GM12864 (cell line): ENCODE results near the gene CDH8.

Source experiments
- DNase-seq: peaks from one replicate; pipeline ENCODE4 v3.0.0-alpha.2; 2011; ENCODE audit warnings: low read depth
- H3K4me3 ChIP-seq: 2 replicates; pipeline ENCODE4 v1.5.1; 2011; ENCODE audit warnings: mild to moderate bottlenecking, low read depth, low read length, control low read depth
- TF ChIP-seq, protein P1 (sequence below): IDR thresholded peaks from 2 replicates; pipeline ENCODE4 v1.5.1; 2011; ENCODE audit warnings: low read depth, mild to moderate bottlenecking, moderate library complexity, low read length, control low read depth, inconsistent platforms; ENCODE audit errors: missing control alignments

The CDH8 gene

GRCh38 chr16:62034231-62035114, 1.8 kb downstream of the CDH8 start:
- TF ChIP-seq, protein P1, sequence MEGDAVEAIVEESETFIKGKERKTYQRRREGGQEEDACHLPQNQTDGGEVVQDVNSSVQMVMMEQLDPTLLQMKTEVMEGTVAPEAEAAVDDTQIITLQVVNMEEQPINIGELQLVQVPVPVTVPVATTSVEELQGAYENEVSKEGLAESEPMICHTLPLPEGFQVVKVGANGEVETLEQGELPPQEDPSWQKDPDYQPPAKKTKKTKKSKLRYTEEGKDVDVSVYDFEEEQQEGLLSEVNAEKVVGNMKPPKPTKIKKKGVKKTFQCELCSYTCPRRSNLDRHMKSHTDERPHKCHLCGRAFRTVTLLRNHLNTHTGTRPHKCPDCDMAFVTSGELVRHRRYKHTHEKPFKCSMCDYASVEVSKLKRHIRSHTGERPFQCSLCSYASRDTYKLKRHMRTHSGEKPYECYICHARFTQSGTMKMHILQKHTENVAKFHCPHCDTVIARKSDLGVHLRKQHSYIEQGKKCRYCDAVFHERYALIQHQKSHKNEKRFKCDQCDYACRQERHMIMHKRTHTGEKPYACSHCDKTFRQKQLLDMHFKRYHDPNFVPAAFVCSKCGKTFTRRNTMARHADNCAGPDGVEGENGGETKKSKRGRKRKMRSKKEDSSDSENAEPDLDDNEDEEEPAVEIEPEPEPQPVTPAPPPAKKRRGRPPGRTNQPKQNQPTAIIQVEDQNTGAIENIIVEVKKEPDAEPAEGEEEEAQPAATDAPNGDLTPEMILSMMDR = no peak
- DNase-seq = no peak
- no peak overlapping the region for H3K4me3 ChIP-seq

- no peak overlapping the region for H3K4me3 ChIP-seq
- DNase-seq = no peak
- TF ChIP-seq, protein P1 = no peak
These were observed 3.2 kb downstream of the CDH8 start for GRCh38 chr16:62033065-62033464.

- TF ChIP-seq, protein P1 = no peak
- DNase-seq = no peak
- no peak overlapping the region for H3K4me3 ChIP-seq
These were observed 6.3 kb downstream of the CDH8 start for GRCh38 chr16:62029947-62030346.

GRCh38 chr16:62022688-62023087, 13.6 kb downstream of the CDH8 start:
- TF ChIP-seq, protein P1 = no peak
- DNase-seq = no peak

GRCh38 chr16:62021161-62021581, 15.1 kb downstream of the CDH8 start:
- TF ChIP-seq, protein P1 = no peak
- H3K4me3 ChIP-seq = no peak overlapping the region
- DNase-seq = no peak

More at GRCh38 chr16:62022688-62023087, 13.6 kb downstream of the CDH8 start:
- no peak overlapping the region for H3K4me3 ChIP-seq

GRCh38 chr16:62020681-62021080, 15.6 kb downstream of the CDH8 start:
- DNase-seq = no peak
- no peak overlapping the region for H3K4me3 ChIP-seq
- TF ChIP-seq, protein P1 = no peak

DNA sequence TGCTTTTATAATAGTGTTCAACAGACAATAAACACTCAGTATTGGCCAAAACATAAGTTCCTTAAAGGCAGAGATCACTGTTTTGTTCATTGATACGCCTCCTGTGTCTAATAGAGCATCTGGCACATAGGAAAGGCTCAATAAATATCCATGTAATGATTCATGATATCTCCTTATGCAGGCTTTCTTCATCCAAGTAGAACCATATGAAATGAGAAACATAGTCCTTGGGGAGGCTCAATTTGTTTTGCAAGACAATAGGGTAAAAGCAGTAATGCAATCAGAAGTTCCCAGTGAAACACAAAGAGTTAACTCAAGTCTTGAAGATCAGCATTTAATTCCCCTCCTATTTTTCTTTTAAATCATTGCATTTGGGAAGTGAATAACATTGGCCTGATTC, 16.4 kb downstream of the CDH8 start:
- TF ChIP-seq, protein P1 = no peak
- H3K4me3 ChIP-seq = no peak overlapping the region
- no peak for DNase-seq
